Stimulated activated CD8-positive, alpha-beta memory T cell treated with anti-CD3 and anti-CD28 coated beads, Interleukin-12 subunit alpha, Interleukin-12 subunit beta, amount 100 ng/mL, for 24 hours (primary cell): Measurements from ENCODE around the gene SLC26A9.

ENCODE experiments used
- DNase-seq: peaks from one replicate; pipeline ENCODE4 v3.0.0-alpha.2; 2020; ENCODE audit errors: extremely low read depth

The SLC26A9 gene

GRCh38 chr1:205947024-205947423 is 3.8 kb upstream of the SLC26A9 start:
- DNase-seq: no peak

GRCh38 chr1:205945069-205945468 is 1.8 kb upstream of the SLC26A9 start:
- DNase-seq: no peak

GRCh38 chr1:205944525-205944924 is 1.3 kb upstream of the SLC26A9 start:
- no peak for DNase-seq

GRCh38 chr1:205942631-205943159 is 561 bp downstream of the SLC26A9 start:
- no peak for DNase-seq

- DNase-seq: no peak
Observed at GRCh38 chr1:205940710-205941109, 2.5 kb downstream of the SLC26A9 start.

GRCh38 chr1:205939690-205940330 is 3.4 kb downstream of the SLC26A9 start:
- DNase-seq: no peak

- no peak for DNase-seq
Observed at GRCh38 chr1:205938682-205939081, 4.6 kb downstream of the SLC26A9 start.

- no peak for DNase-seq
Observed at GRCh38 chr1:205936846-205937586, 6.2 kb downstream of the SLC26A9 start.

- DNase-seq: no peak
Observed at GRCh38 chr1:205936311-205936710, 6.9 kb downstream of the SLC26A9 start.

GRCh38 chr1:205935869-205936268 is 7.4 kb downstream of the SLC26A9 start:
- DNase-seq: no peak

- DNase-seq: no peak
Observed at GRCh38 chr1:205934788-205935187, 8.5 kb downstream of the SLC26A9 start.

- DNase-seq: no peak
Observed at GRCh38 chr1:205933671-205934618, 9.3 kb downstream of the SLC26A9 start.

- no peak for DNase-seq
Observed at GRCh38 chr1:205932776-205933175, 10.5 kb downstream of the SLC26A9 start.

GRCh38 chr1:205930799-205931281 is 12.4 kb downstream of the SLC26A9 start:
- DNase-seq: no peak

GRCh38 chr1:205930195-205930577 is 13.1 kb downstream of the SLC26A9 start:
- DNase-seq: no peak

- DNase-seq: no peak
Observed at GRCh38 chr1:205929496-205930194, 13.6 kb downstream of the SLC26A9 start.

- no peak for DNase-seq
Observed at GRCh38 chr1:205928317-205928716, 14.9 kb downstream of the SLC26A9 start.

GRCh38 chr1:205927676-205928075 is 15.6 kb downstream of the SLC26A9 start:
- no peak for DNase-seq

GRCh38 chr1:205927247-205927646 is 16.0 kb downstream of the SLC26A9 start:
- DNase-seq: no peak

- no peak for DNase-seq
Observed at GRCh38 chr1:205926636-205927035, 16.6 kb downstream of the SLC26A9 start.

- no peak for DNase-seq
Observed at GRCh38 chr1:205926213-205926612, 17.0 kb downstream of the SLC26A9 start.
